ENCODE data around the gene GALR3. TPM values are rescaled to one million over a fixed set of nuclear protein-coding genes. Genes with fewer than 3 reads are reported as not detected.

The GALR3 gene
- total RNA-seq, 1 donor from 2014 or later, result 0.32 TPM

DNA sequence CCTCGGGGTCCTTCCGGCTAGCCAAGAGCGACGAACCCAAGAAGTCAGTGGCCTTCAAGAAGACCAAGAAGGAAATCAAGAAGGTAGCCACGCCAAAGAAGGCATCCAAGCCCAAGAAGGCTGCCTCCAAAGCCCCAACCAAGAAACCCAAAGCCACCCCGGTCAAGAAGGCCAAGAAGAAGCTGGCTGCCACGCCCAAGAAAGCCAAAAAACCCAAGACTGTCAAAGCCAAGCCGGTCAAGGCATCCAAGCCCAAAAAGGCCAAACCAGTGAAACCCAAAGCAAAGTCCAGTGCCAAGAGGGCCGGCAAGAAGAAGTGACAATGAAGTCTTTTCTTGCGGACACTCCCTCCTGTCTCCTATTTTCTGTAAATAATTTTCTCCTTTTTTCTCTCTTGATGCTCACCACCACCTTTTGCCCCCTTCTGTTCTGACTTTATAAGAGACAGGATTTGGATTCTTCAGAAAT is 17.3 kb upstream of the GALR3 start:
- H3K4me3 Mint-ChIP-seq (ENCODE audit: low read depth), result peak overlapping the region; percentile 77
- peaks cover 39% of the 10 kb centered on the region for H3K4me1 Mint-ChIP-seq (ENCODE audit: low read depth)
- peaks cover 33% of the 10 kb centered on the region for H3K27me3 Mint-ChIP-seq (ENCODE audit: low read depth)
- no peak for DNase-seq (ENCODE audit: low spot score)
- H3K36me3 Mint-ChIP-seq (ENCODE audit: low read depth), result peaks cover 3% of the 10 kb centered on the region
- intact Hi-C loops (cut with micrococcal nuclease), result loop anchor here (5.0 to 10.0 kb wide), 4 partner anchors 36 to 199 kb away; partner anchors contain the start of genes ANKRD54, GGA1 and LGALS1
- no peaks in the 10 kb centered on the region for H3K9me3 Mint-ChIP-seq
- peak overlapping the region; percentile 25 for H3K27ac Mint-ChIP-seq

DNA sequence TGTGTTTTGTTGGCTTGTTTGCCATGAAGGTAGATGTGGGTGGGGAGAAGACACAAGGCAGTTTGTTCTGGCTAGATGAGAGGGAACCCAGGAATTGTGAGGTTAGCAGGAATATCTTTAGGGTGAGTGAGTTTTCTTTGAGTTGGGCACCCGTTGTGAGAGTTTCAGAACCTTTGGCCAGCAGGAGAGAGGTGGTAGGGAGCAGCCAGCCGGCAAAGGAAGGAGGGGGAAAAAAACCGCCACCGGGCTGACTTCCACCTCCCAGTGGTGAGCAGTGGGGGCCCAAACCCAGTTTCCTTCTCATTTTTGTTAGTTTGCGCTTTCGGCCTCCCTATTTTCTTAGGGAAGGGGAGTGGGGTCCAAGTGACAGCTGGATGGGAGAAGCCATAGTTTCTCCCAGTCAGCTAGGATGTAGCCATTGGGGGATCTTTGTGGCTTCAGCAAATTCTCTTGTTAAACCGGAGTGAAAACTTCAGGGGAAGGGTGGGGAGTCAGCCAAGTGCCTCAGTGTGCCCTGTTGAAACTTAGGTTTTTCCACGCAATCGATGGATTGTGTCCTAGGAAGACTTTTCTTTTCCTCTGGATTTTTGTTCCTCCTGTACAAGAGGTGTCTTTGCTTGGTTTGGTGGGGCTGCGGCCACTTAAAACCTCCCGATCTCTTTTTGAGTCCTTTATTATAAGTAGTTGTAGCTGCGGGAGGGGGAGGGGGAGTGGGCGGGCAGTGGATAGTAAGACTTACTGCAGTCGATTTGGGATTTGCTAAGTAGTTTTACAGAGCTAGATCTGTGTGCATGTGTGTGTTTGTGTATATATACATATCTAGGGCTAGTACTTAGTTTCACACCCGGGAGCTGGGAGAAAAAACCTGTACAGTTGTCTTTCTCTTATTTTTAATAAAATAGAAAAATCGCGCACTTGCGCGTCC is 16.5 kb upstream of the GALR3 start:
- no peak for DNase-seq (ENCODE audit: low spot score)
- Mint-ChIP-seq H3K27me3 (ENCODE audit: low read depth) (peaks cover 30% of the 10 kb centered on the region), H3K4me1 (ENCODE audit: low read depth) (peaks cover 39% of the 10 kb centered on the region), H3K36me3 (ENCODE audit: low read depth) (peaks cover 3% of the 10 kb centered on the region), H3K27ac (peak overlapping the region; percentile 25), H3K9me3 (no peaks in the 10 kb centered on the region), H3K4me3 (ENCODE audit: low read depth) (peak overlapping the region; percentile 77)
- intact Hi-C loops (cut with micrococcal nuclease), result loop anchor here (5.0 to 10.0 kb wide), 4 partner anchors 36 to 199 kb away; partner anchors contain the start of genes ANKRD54, GGA1 and LGALS1

DNA sequence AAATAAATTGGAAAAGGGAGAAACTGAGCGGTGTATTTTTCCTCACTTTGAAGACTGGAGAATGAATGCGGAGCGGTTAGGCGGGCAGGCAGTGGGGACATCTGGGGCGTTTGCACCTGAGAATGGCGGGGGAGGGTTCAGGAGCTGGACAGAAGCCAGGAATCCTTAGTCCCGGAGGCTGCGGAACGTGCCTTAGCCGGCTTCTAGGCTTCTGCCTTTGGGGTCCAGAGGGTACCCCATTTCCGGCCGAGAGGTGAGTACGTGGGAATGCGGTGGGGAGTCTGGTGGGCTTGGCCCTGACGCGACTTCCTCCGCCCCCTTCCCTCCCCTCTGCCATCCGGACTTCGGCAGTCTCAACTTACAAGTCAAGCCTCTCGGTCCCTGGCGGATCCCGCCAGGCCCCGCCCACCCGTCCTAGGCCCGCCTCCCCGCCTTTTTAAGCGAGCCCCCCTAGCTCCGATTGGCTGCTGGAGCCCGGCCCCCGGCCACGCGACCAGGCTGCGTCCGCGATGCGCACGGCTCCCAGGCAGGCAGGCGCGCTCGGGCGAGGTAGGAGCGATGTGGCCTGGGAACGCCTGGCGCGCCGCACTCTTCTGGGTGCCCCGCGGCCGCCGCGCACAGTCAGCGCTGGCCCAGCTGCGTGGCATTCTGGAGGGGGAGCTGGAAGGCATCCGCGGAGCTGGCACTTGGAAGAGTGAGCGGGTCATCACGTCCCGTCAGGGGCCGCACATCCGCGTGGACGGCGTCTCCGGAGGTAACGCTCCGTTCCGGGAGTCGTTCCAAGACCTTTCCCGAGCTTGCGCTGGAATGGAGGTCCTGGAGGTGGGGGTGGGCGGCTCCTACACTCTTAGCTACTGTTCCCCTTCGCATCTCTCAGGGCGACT is 15.5 kb upstream of the GALR3 start, which contains the start of gene GCAT:
Gene GCAT (plus strand): TSS at position 525 of the 884 bp plus-strand sequence. CDS start 34 bp downstream, at position 559.
- H3K4me3 Mint-ChIP-seq (ENCODE audit: low read depth), result peak within 1 kb of the TSS; percentile 77
- intact Hi-C loops (cut with micrococcal nuclease), result loop anchor here (5.0 to 10.0 kb wide), 4 partner anchors 35 to 200 kb away; partner anchors contain the start of genes ANKRD54, GGA1 and LGALS1
- H3K9me3 Mint-ChIP-seq, result no peaks in the 10 kb centered on the region
- DNase-seq (ENCODE audit: low spot score), result peak; percentile 88
- H3K36me3 Mint-ChIP-seq (ENCODE audit: low read depth), result peaks cover 3% of the 10 kb centered on the region
- H3K27me3 Mint-ChIP-seq (ENCODE audit: low read depth), result peaks cover 26% of the 10 kb centered on the region
- no peak within 1 kb of the TSS for H3K27ac Mint-ChIP-seq
- peaks cover 36% of the 10 kb centered on the region for H3K4me1 Mint-ChIP-seq (ENCODE audit: low read depth)

DNA sequence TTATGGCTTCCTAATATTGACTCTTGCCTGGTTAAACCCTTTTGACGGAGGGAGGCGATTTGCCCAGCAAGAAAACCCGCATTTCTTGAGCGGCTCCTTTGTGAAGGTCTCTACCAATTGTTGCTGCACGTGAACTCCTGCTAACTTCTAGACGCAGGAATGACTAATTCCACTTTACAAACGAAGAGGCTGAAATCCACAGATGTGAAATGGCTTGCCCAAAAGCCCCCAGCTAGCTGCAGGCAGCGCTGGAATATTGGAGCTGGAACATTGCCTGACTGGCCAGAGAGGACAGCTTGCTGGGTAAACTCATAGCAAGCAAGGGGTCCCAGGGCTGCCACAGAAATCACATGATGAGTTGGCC is 14.9 kb upstream of the GALR3 start:
- peak overlapping the region; percentile 77 for H3K4me3 Mint-ChIP-seq (ENCODE audit: low read depth)
- peaks cover 30% of the 10 kb centered on the region for H3K4me1 Mint-ChIP-seq (ENCODE audit: low read depth)
- intact Hi-C loops (cut with micrococcal nuclease), result loop anchor here (5.0 to 10.0 kb wide), 4 partner anchors 34 to 201 kb away; partner anchors contain the start of genes ANKRD54, GGA1 and LGALS1
- H3K36me3 Mint-ChIP-seq (ENCODE audit: low read depth), result peaks cover 3% of the 10 kb centered on the region
- DNase-seq (ENCODE audit: low spot score), result no peak
- H3K27me3 Mint-ChIP-seq (ENCODE audit: low read depth), result peaks cover 20% of the 10 kb centered on the region
- H3K27ac Mint-ChIP-seq, result no peak overlapping the region
- no peaks in the 10 kb centered on the region for H3K9me3 Mint-ChIP-seq

DNA sequence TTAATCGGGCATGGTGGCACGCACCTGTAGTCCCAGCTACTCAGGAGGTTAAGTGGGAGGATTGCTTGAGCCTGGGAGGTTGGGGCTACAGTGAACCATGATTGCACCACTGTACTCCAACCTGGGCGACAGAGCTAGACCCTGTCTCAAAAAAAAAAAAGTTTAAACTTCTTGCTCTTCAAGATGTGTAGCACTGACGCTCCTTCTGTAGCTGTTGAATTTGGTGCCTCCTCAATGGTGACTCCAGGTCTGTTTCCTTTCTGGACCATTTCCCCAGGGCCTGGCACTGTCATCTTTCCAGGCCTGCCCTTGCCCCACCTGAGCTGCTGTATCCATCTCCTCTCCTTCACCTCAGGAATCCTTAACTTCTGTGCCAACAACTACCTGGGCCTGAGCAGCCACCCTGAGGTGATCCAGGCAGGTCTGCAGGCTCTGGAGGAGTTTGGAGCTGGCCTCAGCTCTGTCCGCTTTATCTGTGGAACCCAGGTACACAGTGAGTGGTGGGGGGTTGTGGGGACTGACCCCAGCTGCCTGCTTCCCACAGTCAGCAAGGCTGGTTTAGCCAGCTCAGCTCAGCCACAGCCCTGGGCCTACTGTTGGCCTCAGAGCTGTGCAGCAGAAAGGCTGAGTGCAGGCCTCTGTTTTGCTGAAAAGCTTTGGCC is 13.4 kb upstream of the GALR3 start:
- DNase-seq (ENCODE audit: low spot score), result no peak
- intact Hi-C loops (cut with micrococcal nuclease), result loop anchor here (5.0 to 10.0 kb wide), 4 partner anchors 32 to 203 kb away; partner anchors contain the start of genes ANKRD54, GGA1 and LGALS1
- Mint-ChIP-seq H3K4me1 (ENCODE audit: low read depth) (peaks cover 23% of the 10 kb centered on the region), H3K27ac (no peak overlapping the region), H3K9me3 (no peaks in the 10 kb centered on the region), H3K36me3 (ENCODE audit: low read depth) (peaks cover 6% of the 10 kb centered on the region), H3K27me3 (ENCODE audit: low read depth) (peaks cover 12% of the 10 kb centered on the region), H3K4me3 (ENCODE audit: low read depth) (peak overlapping the region; percentile 60)

DNA sequence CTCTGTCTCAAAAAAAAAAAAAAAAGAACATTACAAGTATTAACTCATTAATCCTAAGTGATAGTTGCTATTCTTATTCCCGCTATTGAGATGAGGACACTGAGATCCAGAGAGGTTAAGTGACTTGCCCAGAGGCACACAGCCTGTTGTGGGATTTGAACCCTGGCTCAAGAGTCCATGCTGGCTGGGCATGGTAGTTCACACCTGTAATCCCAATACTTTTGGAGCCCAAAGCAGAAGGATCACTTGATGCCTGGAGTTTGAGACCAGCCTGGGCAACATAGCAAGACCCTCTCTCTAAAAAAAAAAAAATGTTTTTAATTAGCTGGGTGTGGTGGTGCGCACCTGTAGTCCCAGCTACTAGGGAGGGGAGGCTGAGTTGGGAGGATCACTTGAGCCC is 11.3 kb upstream of the GALR3 start:
- H3K36me3 Mint-ChIP-seq (ENCODE audit: low read depth), result peaks cover 15% of the 10 kb centered on the region
- peaks cover 4% of the 10 kb centered on the region for H3K27me3 Mint-ChIP-seq (ENCODE audit: low read depth)
- intact Hi-C loops (cut with micrococcal nuclease), result no loop called here
- no peak overlapping the region for H3K27ac Mint-ChIP-seq
- no peak overlapping the region for H3K4me3 Mint-ChIP-seq (ENCODE audit: low read depth)
- no peaks in the 10 kb centered on the region for H3K9me3 Mint-ChIP-seq
- DNase-seq (ENCODE audit: low spot score), result no peak
- peaks cover 10% of the 10 kb centered on the region for H3K4me1 Mint-ChIP-seq (ENCODE audit: low read depth)

DNA sequence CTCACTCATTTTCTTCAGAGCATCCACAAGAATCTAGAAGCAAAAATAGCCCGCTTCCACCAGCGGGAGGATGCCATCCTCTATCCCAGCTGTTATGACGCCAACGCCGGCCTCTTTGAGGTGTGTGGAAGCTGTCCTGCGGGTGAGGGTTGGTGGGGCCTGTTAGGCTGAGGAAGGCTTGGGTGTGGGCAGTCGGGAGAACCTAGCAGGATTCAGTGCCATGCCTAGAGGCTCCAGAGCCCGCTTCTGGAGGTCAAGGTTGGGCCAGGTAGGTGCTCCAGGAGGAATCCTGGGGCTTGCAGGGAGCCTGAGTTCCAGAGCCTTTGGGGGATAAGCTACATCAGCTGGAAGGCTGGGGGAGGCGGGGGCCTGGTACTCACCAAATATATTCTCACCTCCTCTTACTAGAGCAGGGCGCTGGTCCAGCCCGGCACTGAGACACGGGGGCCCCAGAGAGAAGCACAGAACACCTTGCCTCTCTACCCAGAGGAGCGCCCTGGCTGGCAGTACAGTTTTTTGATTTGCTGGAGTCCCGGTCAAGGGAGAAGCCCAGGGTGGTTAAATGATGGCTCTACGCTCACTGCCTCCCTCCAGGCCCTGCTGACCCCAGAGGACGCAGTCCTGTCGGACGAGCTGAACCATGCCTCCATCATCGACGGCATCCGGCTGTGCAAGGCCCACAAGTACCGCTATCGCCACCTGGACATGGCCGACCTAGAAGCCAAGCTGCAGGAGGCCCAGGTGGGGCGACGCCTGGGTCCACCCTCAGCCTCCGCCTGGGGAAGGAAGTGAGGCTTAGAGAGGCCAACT is 10.1 kb upstream of the GALR3 start:
- Mint-ChIP-seq H3K9me3 (no peaks in the 10 kb centered on the region), H3K4me3 (ENCODE audit: low read depth) (no peak overlapping the region), H3K4me1 (ENCODE audit: low read depth) (peaks cover 11% of the 10 kb centered on the region), H3K27ac (no peak overlapping the region), H3K36me3 (ENCODE audit: low read depth) (peaks cover 19% of the 10 kb centered on the region), H3K27me3 (ENCODE audit: low read depth) (no peaks in the 10 kb centered on the region)
- intact Hi-C loops (cut with micrococcal nuclease), result no loop called here
- DNase-seq (ENCODE audit: low spot score), result no peak

DNA sequence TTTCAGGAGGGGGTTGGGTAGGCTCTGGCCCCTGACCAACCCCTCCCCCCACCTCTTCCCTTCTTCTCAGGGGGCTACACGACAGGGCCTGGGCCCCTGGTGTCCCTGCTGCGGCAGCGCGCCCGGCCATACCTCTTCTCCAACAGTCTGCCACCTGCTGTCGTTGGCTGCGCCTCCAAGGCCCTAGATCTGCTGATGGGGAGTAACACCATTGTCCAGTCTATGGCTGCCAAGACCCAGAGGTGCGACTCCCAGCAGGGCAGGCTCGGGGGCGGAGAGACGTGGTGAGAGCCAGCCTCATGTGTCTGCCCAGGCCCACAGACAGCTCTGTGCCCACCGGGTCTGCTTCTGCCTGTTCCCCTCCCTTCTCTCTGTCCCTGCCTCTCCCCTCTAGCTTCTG is 7.6 kb upstream of the GALR3 start:
- intact Hi-C loops (cut with micrococcal nuclease), result no loop called here
- Mint-ChIP-seq H3K9me3 (no peaks in the 10 kb centered on the region), H3K4me3 (ENCODE audit: low read depth) (no peak overlapping the region), H3K27ac (no peak overlapping the region), H3K36me3 (ENCODE audit: low read depth) (peaks cover 16% of the 10 kb centered on the region), H3K4me1 (ENCODE audit: low read depth) (peaks cover 11% of the 10 kb centered on the region), H3K27me3 (ENCODE audit: low read depth) (peaks cover 12% of the 10 kb centered on the region)
- no peak for DNase-seq (ENCODE audit: low spot score)

DNA sequence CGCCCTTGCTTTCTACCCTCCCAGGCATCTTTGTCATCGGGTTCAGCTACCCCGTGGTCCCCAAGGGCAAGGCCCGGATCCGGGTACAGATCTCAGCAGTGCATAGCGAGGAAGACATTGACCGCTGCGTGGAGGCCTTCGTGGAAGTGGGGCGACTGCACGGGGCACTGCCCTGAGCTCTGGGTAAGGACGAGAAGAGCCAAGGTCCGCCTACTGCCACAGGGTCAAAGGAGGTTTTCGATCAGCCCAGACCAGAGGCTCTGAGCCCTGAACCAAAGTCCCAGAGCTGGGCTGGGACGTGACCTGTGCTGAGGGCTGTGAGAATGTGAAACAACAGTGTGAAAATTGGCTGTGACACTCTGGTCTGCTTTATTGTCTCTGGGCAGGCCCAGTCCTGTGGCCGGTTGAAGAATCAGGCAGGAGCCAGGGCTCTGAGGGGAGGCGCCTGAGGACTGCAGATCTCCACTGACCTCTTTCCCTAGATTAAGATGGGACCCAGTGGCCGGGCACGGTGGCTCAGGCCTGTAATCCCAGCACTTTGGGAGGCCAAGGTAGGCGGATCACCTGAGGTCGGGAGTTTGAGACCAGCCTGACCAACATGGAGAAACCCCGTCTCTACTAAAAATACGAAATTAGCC is 6.5 kb upstream of the GALR3 start:
- Mint-ChIP-seq H3K27me3 (ENCODE audit: low read depth) (peaks cover 17% of the 10 kb centered on the region), H3K4me3 (ENCODE audit: low read depth) (no peak overlapping the region), H3K9me3 (no peaks in the 10 kb centered on the region), H3K27ac (no peak overlapping the region), H3K36me3 (ENCODE audit: low read depth) (peaks cover 16% of the 10 kb centered on the region), H3K4me1 (ENCODE audit: low read depth) (peaks cover 11% of the 10 kb centered on the region)
- DNase-seq (ENCODE audit: low spot score), result no peak
- intact Hi-C loops (cut with micrococcal nuclease), result loop anchor here (1.0 to 2.0 kb wide), 2 partner anchors 28 to 47 kb away; partner anchors contain the start of gene ANKRD54

DNA sequence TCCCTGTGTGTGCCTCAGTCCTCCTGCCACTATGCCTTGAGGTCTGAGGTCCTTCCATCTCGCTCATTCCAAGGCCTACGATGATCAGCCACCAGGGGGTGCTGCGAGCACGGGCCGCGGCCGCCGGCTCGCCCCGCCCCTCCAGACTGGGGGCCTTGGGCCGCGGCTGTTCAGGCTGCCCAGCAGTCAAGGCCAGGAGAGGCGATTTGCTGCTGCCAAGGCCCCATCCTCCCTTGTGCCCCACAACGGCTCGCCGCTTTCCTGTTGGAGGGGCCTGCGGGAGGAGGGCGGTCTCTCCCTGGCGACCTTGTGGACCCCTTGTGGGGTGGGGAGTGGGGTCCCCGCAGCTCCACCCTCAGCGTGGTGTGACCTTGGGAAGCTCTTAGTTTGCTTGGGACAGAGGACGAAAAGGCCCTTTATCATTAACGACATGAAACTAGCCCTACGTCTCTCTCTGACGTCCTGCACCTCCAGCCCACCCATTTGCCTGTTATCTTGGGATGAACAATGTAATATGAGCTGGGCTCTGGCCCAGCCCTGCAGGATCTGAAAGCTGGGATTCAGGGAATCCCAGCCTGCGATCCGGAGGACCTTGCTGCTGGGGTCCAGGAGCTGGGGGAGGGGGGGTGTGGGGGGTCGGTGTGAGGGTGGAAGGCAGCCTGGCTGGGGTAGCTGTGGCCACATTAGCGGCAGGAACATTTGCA is 5.3 kb upstream of the GALR3 start:
- Mint-ChIP-seq H3K9me3 (no peaks in the 10 kb centered on the region), H3K4me3 (ENCODE audit: low read depth) (no peak overlapping the region), H3K4me1 (ENCODE audit: low read depth) (peaks cover 11% of the 10 kb centered on the region), H3K27me3 (ENCODE audit: low read depth) (peaks cover 22% of the 10 kb centered on the region), H3K36me3 (ENCODE audit: low read depth) (peaks cover 16% of the 10 kb centered on the region), H3K27ac (no peak overlapping the region)
- DNase-seq (ENCODE audit: low spot score), result peak; percentile 73
- intact Hi-C loops (cut with micrococcal nuclease), result loop anchor here (1.0 to 2.0 kb wide), 2 partner anchors 27 to 45 kb away; partner anchors contain the start of gene ANKRD54
